Measurements from ENCODE around the gene CWF19L1. TPM values are rescaled to one million over a fixed set of nuclear protein-coding genes. Genes with fewer than 3 reads are reported as not detected.
"Not testable (repeated sequence)": the region's sequence is repeated elsewhere in the genome, so short reads cannot be mapped to it uniquely, and the experiment has no call there.

The CWF19L1 gene
- total RNA-seq (2012; rRNA removed) = 25.1 and 28.1 TPM in 2 replicates

GRCh38 chr10:100267239-100268104, at the start of gene CWF19L1:
TSS of gene CWF19L1 (minus strand) at chr10:100267638. CDS start at chr10:100267593, 45 bp downstream.
- Histone ChIP-seq H3K4me2 (ENCODE audit: low read length) (peak within 1 kb of the TSS; percentile 77), H3K9ac (ENCODE audit: low read depth, low read length) (peak within 1 kb of the TSS; percentile 96), H3K27me3 (ENCODE audit: control insufficient read depth, insufficient read depth, low read length) (no peaks in the 10 kb centered on the region), H3K9me3 (replicated peaks; ENCODE audit: low read length) (no peaks in the 10 kb centered on the region), H3K4me1 (ENCODE audit: control insufficient read depth, insufficient read depth, low read length) (peaks cover 3% of the 10 kb centered on the region), H3K4me3 (ENCODE audit: low read length) (peak within 1 kb of the TSS; percentile 97), H3K36me3 (ENCODE audit: insufficient read depth, low read length) (peaks cover 3% of the 10 kb centered on the region)

DNA sequence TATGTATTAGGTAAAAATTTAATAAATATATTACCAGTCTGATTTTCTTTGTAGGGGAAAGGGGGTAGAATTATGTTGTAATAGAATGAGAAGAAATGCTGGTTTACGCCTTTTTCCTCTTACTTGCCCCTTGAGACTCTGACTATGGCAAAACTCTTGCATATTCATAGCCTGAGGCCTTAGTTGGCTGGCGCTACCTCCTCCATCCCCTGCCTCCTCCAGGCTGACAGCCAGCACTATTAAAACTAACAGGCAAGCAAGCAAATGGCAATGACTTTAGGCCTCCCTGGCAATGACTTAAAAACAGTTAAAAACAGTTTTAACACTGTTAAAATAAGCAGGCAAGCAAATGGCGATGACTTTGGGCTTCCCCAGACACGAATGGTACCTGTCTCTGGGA, 48.2 kb upstream of the CWF19L1 start:
- H3K4me1 ChIP-seq (ENCODE audit: control insufficient read depth, insufficient read depth, low read length) = no peaks in the 10 kb centered on the region
- H3K4me3 ChIP-seq (ENCODE audit: low read length) = no peak overlapping the region
- H3K27me3 ChIP-seq (ENCODE audit: control insufficient read depth, insufficient read depth, low read length) = peaks cover 70% of the 10 kb centered on the region
- no peaks in the 10 kb centered on the region for H3K36me3 ChIP-seq (ENCODE audit: insufficient read depth, low read length)
- H3K9ac ChIP-seq (ENCODE audit: low read depth, low read length) = no peak overlapping the region
- H3K9me3 ChIP-seq (replicated peaks; ENCODE audit: low read length) = no peaks in the 10 kb centered on the region
- H3K4me2 ChIP-seq (ENCODE audit: low read length) = no peak overlapping the region

- Histone ChIP-seq H3K4me2 (ENCODE audit: low read length) (no peak overlapping the region), H3K4me1 (ENCODE audit: control insufficient read depth, insufficient read depth, low read length) (peaks cover 5% of the 10 kb centered on the region), H3K36me3 (ENCODE audit: insufficient read depth, low read length) (no peaks in the 10 kb centered on the region), H3K4me3 (ENCODE audit: low read length) (no peak overlapping the region), H3K27me3 (ENCODE audit: control insufficient read depth, insufficient read depth, low read length) (peaks cover 72% of the 10 kb centered on the region), H3K9me3 (replicated peaks; ENCODE audit: low read length) (no peaks in the 10 kb centered on the region), H3K9ac (ENCODE audit: low read depth, low read length) (no peak overlapping the region)
Observed at GRCh38 chr10:100311298-100311697, 43.9 kb upstream of the CWF19L1 start.

GRCh38 chr10:100307684-100308083, 40.2 kb upstream of the CWF19L1 start:
- H3K4me2 ChIP-seq (ENCODE audit: low read length) = no peak overlapping the region
- H3K27me3 ChIP-seq (ENCODE audit: control insufficient read depth, insufficient read depth, low read length) = peaks cover 76% of the 10 kb centered on the region
- H3K9ac ChIP-seq (ENCODE audit: low read depth, low read length) = no peak overlapping the region
- peaks cover 5% of the 10 kb centered on the region for H3K4me1 ChIP-seq (ENCODE audit: control insufficient read depth, insufficient read depth, low read length)
- H3K36me3 ChIP-seq (ENCODE audit: insufficient read depth, low read length) = no peaks in the 10 kb centered on the region
- H3K9me3 ChIP-seq (replicated peaks; ENCODE audit: low read length) = no peaks in the 10 kb centered on the region
- no peak overlapping the region for H3K4me3 ChIP-seq (ENCODE audit: low read length)

GRCh38 chr10:100306861-100307260, 39.4 kb upstream of the CWF19L1 start:
- Histone ChIP-seq H3K4me2 (ENCODE audit: low read length) (no peak overlapping the region), H3K4me1 (ENCODE audit: control insufficient read depth, insufficient read depth, low read length) (peaks cover 5% of the 10 kb centered on the region), H3K27me3 (ENCODE audit: control insufficient read depth, insufficient read depth, low read length) (peaks cover 71% of the 10 kb centered on the region), H3K36me3 (ENCODE audit: insufficient read depth, low read length) (no peaks in the 10 kb centered on the region), H3K9me3 (replicated peaks; ENCODE audit: low read length) (no peaks in the 10 kb centered on the region), H3K4me3 (ENCODE audit: low read length) (no peak overlapping the region), H3K9ac (ENCODE audit: low read depth, low read length) (no peak overlapping the region)

DNA sequence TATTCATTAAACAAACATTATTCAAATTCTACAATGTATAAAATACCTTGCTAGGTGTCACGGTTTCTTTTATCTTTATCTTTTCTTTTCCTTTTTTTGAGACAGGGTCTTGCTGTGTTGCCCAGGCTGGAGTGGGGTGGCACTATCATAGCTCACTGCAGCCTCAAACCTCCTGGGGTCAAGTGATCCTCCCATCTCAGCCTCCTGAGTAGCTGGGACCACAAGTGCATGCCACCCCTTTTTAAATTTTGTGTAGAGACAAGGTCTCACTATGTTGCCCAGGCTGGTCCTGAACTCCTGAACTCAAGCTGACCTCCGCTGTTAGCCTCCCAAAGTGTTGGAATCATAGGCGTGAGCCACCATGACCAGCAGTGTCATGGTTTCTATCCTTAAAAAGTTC, 37.0 kb upstream of the CWF19L1 start:
- Histone ChIP-seq H3K4me3 (ENCODE audit: low read length) (no peak overlapping the region), H3K27me3 (ENCODE audit: control insufficient read depth, insufficient read depth, low read length) (peaks cover 60% of the 10 kb centered on the region), H3K9ac (ENCODE audit: low read depth, low read length) (no peak overlapping the region), H3K4me1 (ENCODE audit: control insufficient read depth, insufficient read depth, low read length) (peaks cover 5% of the 10 kb centered on the region), H3K36me3 (ENCODE audit: insufficient read depth, low read length) (no peaks in the 10 kb centered on the region), H3K4me2 (ENCODE audit: low read length) (no peak overlapping the region), H3K9me3 (replicated peaks; ENCODE audit: low read length) (no peaks in the 10 kb centered on the region)

DNA sequence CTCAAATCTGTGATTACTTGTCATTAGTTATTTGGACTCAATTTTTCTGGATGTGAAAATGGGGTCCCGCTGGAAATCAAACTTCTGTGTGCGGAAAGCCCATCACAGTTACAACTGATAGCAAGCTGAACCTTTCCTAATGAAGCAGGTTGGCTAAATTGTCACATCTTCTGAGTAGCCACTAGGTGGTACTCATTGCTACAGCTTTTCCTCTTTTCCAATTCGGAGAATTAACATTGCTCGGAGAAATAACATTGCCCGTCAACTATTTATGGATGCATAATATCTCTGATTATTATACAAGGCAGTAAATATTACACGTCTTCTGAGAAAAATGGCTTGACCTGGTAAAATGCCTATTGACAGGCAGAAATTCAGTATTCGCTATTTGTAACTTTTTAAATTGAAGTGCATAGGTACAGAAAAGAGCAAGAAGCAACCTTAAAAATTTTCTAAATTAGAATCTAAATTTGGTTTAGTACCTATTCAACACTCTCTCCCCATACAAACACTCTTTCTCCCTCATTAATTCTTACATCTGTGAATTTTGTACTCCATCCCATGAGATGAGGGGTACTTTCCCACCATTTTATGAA, 36.4 kb upstream of the CWF19L1 start:
- H3K4me1 ChIP-seq (ENCODE audit: control insufficient read depth, insufficient read depth, low read length) = peaks cover 5% of the 10 kb centered on the region
- H3K27me3 ChIP-seq (ENCODE audit: control insufficient read depth, insufficient read depth, low read length) = peaks cover 60% of the 10 kb centered on the region
- no peaks in the 10 kb centered on the region for H3K36me3 ChIP-seq (ENCODE audit: insufficient read depth, low read length)
- no peak overlapping the region for H3K4me3 ChIP-seq (ENCODE audit: low read length)
- no peak overlapping the region for H3K9ac ChIP-seq (ENCODE audit: low read depth, low read length)
- no peaks in the 10 kb centered on the region for H3K9me3 ChIP-seq (replicated peaks; ENCODE audit: low read length)
- H3K4me2 ChIP-seq (ENCODE audit: low read length) = no peak overlapping the region

DNA sequence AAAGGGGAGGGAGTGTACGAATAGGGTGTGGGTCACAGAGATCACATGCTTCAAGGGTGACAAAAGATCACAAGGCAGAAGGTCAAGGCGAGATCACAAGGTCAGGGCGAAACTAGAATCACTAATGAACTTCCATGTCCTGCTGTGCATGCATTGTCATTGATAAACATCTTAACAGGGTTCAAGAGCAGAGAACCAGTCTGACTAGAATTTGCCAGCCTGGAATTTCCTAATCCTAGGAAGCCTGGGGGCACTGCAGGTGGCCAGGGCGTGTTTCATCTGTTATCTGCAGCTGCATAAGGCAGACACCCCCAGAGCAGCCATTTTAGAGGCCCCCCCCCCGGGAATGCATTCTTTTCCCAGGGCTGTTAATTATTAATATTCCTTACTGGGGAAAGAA, 33.7 kb upstream of the CWF19L1 start:
- H3K4me2 ChIP-seq (ENCODE audit: low read length); H3K4me1 ChIP-seq (ENCODE audit: control insufficient read depth, insufficient read depth, low read length); H3K9ac ChIP-seq (ENCODE audit: low read depth, low read length); H3K4me3 ChIP-seq (ENCODE audit: low read length); H3K36me3 ChIP-seq (ENCODE audit: insufficient read depth, low read length); H3K9me3 ChIP-seq (replicated peaks; ENCODE audit: low read length): not testable (repeated sequence)
- peaks cover 69% of the 10 kb centered on the region for H3K27me3 ChIP-seq (ENCODE audit: control insufficient read depth, insufficient read depth, low read length)

DNA sequence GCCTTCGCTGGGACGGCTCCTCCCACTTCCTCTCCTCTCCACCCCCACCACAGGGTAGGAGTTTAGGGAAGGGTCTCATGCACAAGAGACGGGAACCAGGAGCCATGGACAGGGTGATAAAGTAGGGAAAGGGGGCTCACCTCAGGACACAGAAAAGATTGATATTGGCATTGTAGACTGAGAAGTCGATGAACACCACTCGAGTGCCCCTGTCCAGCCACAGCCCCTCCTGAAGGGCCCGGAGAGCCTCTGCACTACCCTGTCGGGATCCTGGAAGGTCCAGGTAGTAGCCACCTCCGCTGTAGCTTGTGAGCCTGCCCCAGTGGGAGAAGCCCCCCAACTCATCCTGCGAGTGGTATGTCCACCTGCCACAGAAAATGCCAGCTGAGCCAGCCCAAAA, 29.8 kb upstream of the CWF19L1 start:
- Histone ChIP-seq H3K4me2 (ENCODE audit: low read length) (no peak overlapping the region), H3K27me3 (ENCODE audit: control insufficient read depth, insufficient read depth, low read length) (peaks cover 58% of the 10 kb centered on the region), H3K4me1 (ENCODE audit: control insufficient read depth, insufficient read depth, low read length) (no peaks in the 10 kb centered on the region), H3K9me3 (replicated peaks; ENCODE audit: low read length) (no peaks in the 10 kb centered on the region), H3K9ac (ENCODE audit: low read depth, low read length) (no peak overlapping the region), H3K36me3 (ENCODE audit: insufficient read depth, low read length) (no peaks in the 10 kb centered on the region), H3K4me3 (ENCODE audit: low read length) (no peak overlapping the region)

DNA sequence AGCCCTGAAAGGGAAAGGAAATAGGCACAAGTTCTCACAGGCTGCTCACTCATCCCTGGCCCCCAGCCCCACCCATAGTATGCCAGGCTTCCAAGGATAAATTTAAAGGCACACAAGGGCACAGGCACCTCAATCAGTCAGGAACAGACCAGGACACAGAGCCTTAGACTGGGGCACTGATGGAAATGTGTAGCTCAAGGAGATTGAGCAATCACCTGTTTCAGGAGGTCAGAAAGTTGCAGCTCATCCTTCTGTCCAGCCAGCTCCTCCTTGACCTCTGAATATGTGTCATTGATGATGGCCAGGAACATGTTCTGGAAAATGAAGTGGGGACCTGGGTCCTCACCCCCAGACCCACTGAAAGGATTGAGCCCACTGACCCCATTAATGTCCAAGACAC, 25.6 kb upstream of the CWF19L1 start:
- Histone ChIP-seq H3K9ac (ENCODE audit: low read depth, low read length) (no peak overlapping the region), H3K4me3 (ENCODE audit: low read length) (no peak overlapping the region), H3K9me3 (replicated peaks; ENCODE audit: low read length) (no peaks in the 10 kb centered on the region), H3K27me3 (ENCODE audit: control insufficient read depth, insufficient read depth, low read length) (peaks cover 52% of the 10 kb centered on the region), H3K4me1 (ENCODE audit: control insufficient read depth, insufficient read depth, low read length) (no peaks in the 10 kb centered on the region), H3K4me2 (ENCODE audit: low read length) (no peak overlapping the region), H3K36me3 (ENCODE audit: insufficient read depth, low read length) (no peaks in the 10 kb centered on the region)

- H3K4me3 ChIP-seq (ENCODE audit: low read length); H3K36me3 ChIP-seq (ENCODE audit: insufficient read depth, low read length); H3K9ac ChIP-seq (ENCODE audit: low read depth, low read length); H3K4me2 ChIP-seq (ENCODE audit: low read length); H3K9me3 ChIP-seq (replicated peaks; ENCODE audit: low read length); H3K4me1 ChIP-seq (ENCODE audit: control insufficient read depth, insufficient read depth, low read length): not testable (repeated sequence)
- H3K27me3 ChIP-seq (ENCODE audit: control insufficient read depth, insufficient read depth, low read length) = peaks cover 44% of the 10 kb centered on the region
Observed at GRCh38 chr10:100292300-100292699, 24.9 kb upstream of the CWF19L1 start.

GRCh38 chr10:100291356-100291755, 23.9 kb upstream of the CWF19L1 start:
- Histone ChIP-seq H3K4me2 (ENCODE audit: low read length) (no peak overlapping the region), H3K36me3 (ENCODE audit: insufficient read depth, low read length) (no peaks in the 10 kb centered on the region), H3K9ac (ENCODE audit: low read depth, low read length) (no peak overlapping the region), H3K27me3 (ENCODE audit: control insufficient read depth, insufficient read depth, low read length) (peaks cover 35% of the 10 kb centered on the region), H3K9me3 (replicated peaks; ENCODE audit: low read length) (no peaks in the 10 kb centered on the region), H3K4me1 (ENCODE audit: control insufficient read depth, insufficient read depth, low read length) (peaks cover 6% of the 10 kb centered on the region), H3K4me3 (ENCODE audit: low read length) (no peak overlapping the region)
